Chondrocyte (in vitro differentiated cells): Measurements from ENCODE around the gene TNNC1. TPM values are rescaled to one million over a fixed set of nuclear protein-coding genes. Genes with fewer than 3 reads are reported as not detected.

Experiments
- DNase-seq: peaks from one replicate; pipeline ENCODE4 v3.0.0; 2021; ENCODE audit warnings: mixed read lengths, low spot score
- H3K27ac Mint-ChIP-seq: one replicate; pipeline ENCODE4 v1.8.0; 2021; ENCODE audit warnings: mild to moderate bottlenecking, moderate library complexity, mixed read lengths; ENCODE audit not compliant: unreplicated experiment
- H3K27me3 Mint-ChIP-seq: 2 replicates; pipeline ENCODE4 v1.8.0; 2021; ENCODE audit warnings: low read depth, mixed read lengths
- H3K36me3 Mint-ChIP-seq: 2 replicates; pipeline ENCODE4 v1.8.0; 2021; ENCODE audit warnings: low read depth, mixed read lengths
- H3K4me1 Mint-ChIP-seq: 2 replicates; pipeline ENCODE4 v1.8.0; 2021; ENCODE audit warnings: low read depth, mild to moderate bottlenecking, mixed read lengths
- H3K4me3 Mint-ChIP-seq: one replicate; pipeline ENCODE4 v1.8.0; 2021; ENCODE audit warnings: mild to moderate bottlenecking, moderate library complexity, mixed read lengths; ENCODE audit not compliant: unreplicated experiment
- H3K9me3 Mint-ChIP-seq: 2 replicates; pipeline ENCODE4 v1.8.0; 2021; ENCODE audit warnings: low read depth, mixed read lengths
- total RNA-seq: library from RNA; stranded (reverse); gene quantifications from 3 replicates; pipeline ENCODE4 v1.2.1, GENCODE V29; 2021
- TF ChIP-seq, protein P1 (sequence below): fragments of 200-600 bp; sonication (generic); IDR thresholded peaks from 2 replicates; pipeline ENCODE4 v1.5.0; 2021; ENCODE audit warnings: antibody characterized with exemption, mild to moderate bottlenecking, moderate library complexity

TNNC1 gene
- total RNA-seq, 1 donor from 2014 or later, result 12.7 TPM

DNA sequence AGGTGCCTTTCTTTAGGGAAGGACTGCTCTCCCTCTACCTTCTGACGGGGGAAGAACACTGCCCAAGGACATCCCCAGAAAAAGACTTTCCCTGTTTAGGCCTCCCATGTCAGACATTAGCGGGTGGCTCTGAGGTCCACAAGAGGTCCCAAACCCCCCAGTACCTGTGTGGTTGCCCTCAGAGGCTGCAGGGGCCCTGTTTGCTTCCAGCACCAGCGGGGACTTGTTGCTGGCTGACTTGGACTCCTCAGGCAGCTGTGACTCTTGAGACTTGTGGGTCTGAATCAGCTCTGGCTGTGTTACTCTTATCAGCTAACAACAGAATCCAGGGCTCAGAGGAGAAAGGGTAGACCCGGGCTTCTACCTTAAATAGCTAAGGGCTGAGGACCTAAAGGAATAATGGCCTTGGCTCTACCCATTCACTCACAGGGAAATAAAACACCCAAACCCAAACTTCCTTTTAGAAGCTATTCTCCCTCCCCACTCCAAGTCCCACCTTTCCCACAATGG, 48.2 kb downstream of the TNNC1 start:
- H3K4me3 Mint-ChIP-seq, result no peak overlapping the region
- TF ChIP-seq, protein P1, sequence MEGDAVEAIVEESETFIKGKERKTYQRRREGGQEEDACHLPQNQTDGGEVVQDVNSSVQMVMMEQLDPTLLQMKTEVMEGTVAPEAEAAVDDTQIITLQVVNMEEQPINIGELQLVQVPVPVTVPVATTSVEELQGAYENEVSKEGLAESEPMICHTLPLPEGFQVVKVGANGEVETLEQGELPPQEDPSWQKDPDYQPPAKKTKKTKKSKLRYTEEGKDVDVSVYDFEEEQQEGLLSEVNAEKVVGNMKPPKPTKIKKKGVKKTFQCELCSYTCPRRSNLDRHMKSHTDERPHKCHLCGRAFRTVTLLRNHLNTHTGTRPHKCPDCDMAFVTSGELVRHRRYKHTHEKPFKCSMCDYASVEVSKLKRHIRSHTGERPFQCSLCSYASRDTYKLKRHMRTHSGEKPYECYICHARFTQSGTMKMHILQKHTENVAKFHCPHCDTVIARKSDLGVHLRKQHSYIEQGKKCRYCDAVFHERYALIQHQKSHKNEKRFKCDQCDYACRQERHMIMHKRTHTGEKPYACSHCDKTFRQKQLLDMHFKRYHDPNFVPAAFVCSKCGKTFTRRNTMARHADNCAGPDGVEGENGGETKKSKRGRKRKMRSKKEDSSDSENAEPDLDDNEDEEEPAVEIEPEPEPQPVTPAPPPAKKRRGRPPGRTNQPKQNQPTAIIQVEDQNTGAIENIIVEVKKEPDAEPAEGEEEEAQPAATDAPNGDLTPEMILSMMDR, result no peak
- H3K36me3 Mint-ChIP-seq, result peaks cover 36% of the 10 kb centered on the region
- no peaks in the 10 kb centered on the region for H3K9me3 Mint-ChIP-seq
- H3K27me3 Mint-ChIP-seq, result no peaks in the 10 kb centered on the region
- peaks cover 14% of the 10 kb centered on the region for H3K4me1 Mint-ChIP-seq
- DNase-seq, result peak; percentile 38
- no peak overlapping the region for H3K27ac Mint-ChIP-seq

DNA sequence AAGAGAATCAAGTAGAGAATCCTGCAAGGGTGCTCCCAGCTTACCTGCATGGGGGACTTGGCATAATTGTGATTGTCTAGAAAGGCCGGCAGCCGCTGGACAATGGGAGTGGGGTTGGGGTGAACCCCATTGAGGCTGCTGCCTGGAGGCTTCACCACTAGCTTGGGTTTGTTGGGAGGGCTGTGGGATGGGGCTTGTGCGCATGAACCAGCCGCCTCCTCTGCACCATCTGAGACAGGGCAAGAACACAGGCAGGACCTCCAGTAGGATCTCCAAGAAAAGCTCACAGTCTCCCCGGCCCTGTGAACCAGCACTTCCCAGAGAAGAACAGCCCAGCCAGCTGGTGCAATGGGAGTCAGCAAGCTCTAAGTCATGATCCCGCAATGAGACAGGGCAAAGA, 48.8 kb downstream of the TNNC1 start:
- Mint-ChIP-seq H3K4me1 (peaks cover 14% of the 10 kb centered on the region), H3K9me3 (no peaks in the 10 kb centered on the region), H3K4me3 (no peak overlapping the region), H3K27ac (no peak overlapping the region), H3K27me3 (no peaks in the 10 kb centered on the region), H3K36me3 (peaks cover 36% of the 10 kb centered on the region)
- TF ChIP-seq, protein P1, result no peak
- peak; percentile 70 for DNase-seq

DNA sequence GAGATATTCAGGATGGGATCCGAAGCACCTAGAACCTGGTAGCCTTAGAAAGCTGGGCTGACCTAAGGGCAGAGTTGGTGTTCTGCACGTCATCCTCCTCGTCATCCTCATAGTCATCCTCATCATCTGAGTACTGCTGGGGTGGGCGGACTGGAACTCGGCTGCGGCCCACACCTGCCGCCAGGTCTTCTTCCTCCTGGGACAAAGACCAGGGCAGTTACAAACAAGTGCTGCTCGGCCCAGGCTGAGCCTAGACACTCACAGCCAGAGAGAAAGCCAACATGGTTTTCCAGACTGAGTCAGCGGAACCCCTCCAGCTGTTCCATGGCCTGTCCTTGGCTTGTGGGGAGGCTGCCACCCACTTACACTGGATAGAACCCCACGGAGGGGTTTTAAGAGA, 49.5 kb downstream of the TNNC1 start:
- H3K27me3 Mint-ChIP-seq, result no peaks in the 10 kb centered on the region
- no peaks in the 10 kb centered on the region for H3K9me3 Mint-ChIP-seq
- H3K4me1 Mint-ChIP-seq, result peaks cover 14% of the 10 kb centered on the region
- peak; percentile 64 for DNase-seq
- TF ChIP-seq, protein P1, result no peak
- H3K4me3 Mint-ChIP-seq, result no peak overlapping the region
- no peak overlapping the region for H3K27ac Mint-ChIP-seq
- H3K36me3 Mint-ChIP-seq, result peaks cover 36% of the 10 kb centered on the region

DNA sequence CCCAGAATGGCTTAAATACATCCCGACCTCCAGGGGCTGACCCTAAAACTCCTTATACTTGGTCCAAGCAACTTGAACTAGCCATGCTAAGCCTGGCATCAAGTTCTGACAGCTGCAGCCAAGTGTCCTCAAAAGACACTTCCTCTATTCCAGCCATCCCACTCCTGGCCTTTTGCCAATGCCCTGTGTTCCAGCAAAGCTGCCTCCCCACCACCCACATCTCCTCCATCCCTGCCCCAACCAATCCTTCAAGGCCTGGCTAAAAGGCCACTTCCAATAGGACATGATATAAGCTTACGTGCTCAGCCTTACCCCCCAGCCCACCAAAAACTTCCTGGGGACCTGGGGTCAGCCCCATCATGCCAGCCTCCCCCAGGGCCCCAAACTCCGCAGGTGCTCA, 49.9 kb downstream of the TNNC1 start:
- TF ChIP-seq, protein P1, result no peak
- no peak overlapping the region for H3K27ac Mint-ChIP-seq
- H3K4me1 Mint-ChIP-seq, result peaks cover 10% of the 10 kb centered on the region
- peaks cover 36% of the 10 kb centered on the region for H3K36me3 Mint-ChIP-seq
- DNase-seq, result peak; percentile 61
- H3K9me3 Mint-ChIP-seq, result no peaks in the 10 kb centered on the region
- no peak overlapping the region for H3K4me3 Mint-ChIP-seq
- no peaks in the 10 kb centered on the region for H3K27me3 Mint-ChIP-seq

DNA sequence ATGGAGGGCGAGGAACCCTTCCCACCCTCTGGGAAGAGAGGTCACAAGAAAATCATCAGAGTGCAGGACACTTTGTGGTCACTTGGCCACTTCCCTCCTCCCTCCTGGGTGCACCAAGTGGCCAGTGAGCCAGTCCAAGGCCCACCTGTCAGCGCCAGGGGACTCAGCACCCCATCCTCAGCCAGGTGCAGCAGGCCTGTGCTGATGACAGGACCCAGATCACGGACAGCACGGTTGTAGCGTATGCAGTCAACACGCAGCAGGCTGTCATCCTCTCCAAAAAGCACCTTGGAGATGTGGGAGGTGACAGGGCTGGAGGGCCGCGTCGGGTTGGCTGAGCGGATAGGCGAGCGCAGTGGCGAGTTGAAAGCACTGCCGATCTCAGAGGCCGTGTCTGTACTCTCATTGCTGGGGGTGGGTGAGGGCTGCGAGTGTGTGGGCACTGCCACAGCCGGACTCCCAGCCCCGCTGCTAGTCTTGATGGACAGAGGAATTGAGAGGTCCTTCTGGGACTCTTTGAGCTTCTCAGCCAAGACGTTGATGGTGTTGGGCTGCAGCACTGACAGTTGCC, 50.5 kb downstream of the TNNC1 start:
- peak; percentile 90 for DNase-seq
- no peak overlapping the region for H3K27ac Mint-ChIP-seq
- peaks cover 4% of the 10 kb centered on the region for H3K4me1 Mint-ChIP-seq
- no peaks in the 10 kb centered on the region for H3K27me3 Mint-ChIP-seq
- H3K9me3 Mint-ChIP-seq, result no peaks in the 10 kb centered on the region
- TF ChIP-seq, protein P1, result no peak
- no peak overlapping the region for H3K4me3 Mint-ChIP-seq
- H3K36me3 Mint-ChIP-seq, result peaks cover 34% of the 10 kb centered on the region
